ENCODE measurements around the gene TBC1D20. TPM values are rescaled to one million over a fixed set of nuclear protein-coding genes. Genes with fewer than 3 reads are reported as not detected.

Gene TBC1D20
- total and polyA plus RNA-seq, 4 donors: 15.7 to 42.4 (median 27.2) TPM

GRCh38 chr20:419556-420165, 42.7 kb downstream of the TBC1D20 start:
- no peak for ATAC-seq (ENCODE audit: insufficient read depth, low FRiP score)
- TF ChIP-seq CTCF (IDR thresholded peaks at IDR 0.05; ENCODE audit: control extremely low read depth, extremely low read depth): no peak
- WGBS, 2 donors: 95 to 96% methylated on average over 27 to 32 of the region's 32 CpGs
- Histone ChIP-seq H3K9ac (ENCODE audit: insufficient read depth in 1 of 2, low read length in 2 of 2) (no peak overlapping the region), H3K4me3 (no peak overlapping the region), H3K4me1 (ENCODE audit: control insufficient read depth in 5 of 5, insufficient read depth in 5 of 5, low read length in 5 of 5) (no peaks in the 10 kb centered on the region), H3K36me3 (ENCODE audit: control insufficient read depth in 4 of 4, insufficient read depth in 4 of 4, low read length in 4 of 4) (peaks cover 6 to 64% (median 29%) of the 10 kb centered on the region in 4 donors), H3K27ac (ENCODE audit: low read depth in 1 of 2, low read length in 1 of 2) (no peak overlapping the region), H3K9me3 (ENCODE audit: control insufficient read depth in 4 of 4, insufficient read depth in 3 of 4, low read length in 3 of 4) (no peaks in the 10 kb centered on the region), H3K27me3 (ENCODE audit: control insufficient read depth in 3 of 3, insufficient read depth in 3 of 3, low read length in 2 of 3) (no peaks in the 10 kb centered on the region)
- no peak for DNase-seq

GRCh38 chr20:418858-419365, 43.4 kb downstream of the TBC1D20 start:
- no peaks in the 10 kb centered on the region for H3K27me3 ChIP-seq (ENCODE audit: control insufficient read depth in 3 of 3, insufficient read depth in 3 of 3, low read length in 2 of 3)
- 93 to 95% methylated on average over 8 of the region's 8 CpGs for WGBS, 2 donors
- H3K4me1 ChIP-seq (ENCODE audit: control insufficient read depth in 5 of 5, insufficient read depth in 5 of 5, low read length in 5 of 5): peaks cover 0 to 4% (median 0%) of the 10 kb centered on the region in 5 donors
- DNase-seq: no peak
- no peak for ATAC-seq (ENCODE audit: insufficient read depth, low FRiP score)
- peaks cover 6 to 57% (median 28%) of the 10 kb centered on the region in 4 donors for H3K36me3 ChIP-seq (ENCODE audit: control insufficient read depth in 4 of 4, insufficient read depth in 4 of 4, low read length in 4 of 4)
- H3K27ac ChIP-seq (ENCODE audit: low read depth in 1 of 2, low read length in 1 of 2): no peak overlapping the region
- no peak for TF ChIP-seq CTCF (IDR thresholded peaks at IDR 0.05; ENCODE audit: control extremely low read depth, extremely low read depth)
- no peak overlapping the region for H3K9ac ChIP-seq (ENCODE audit: insufficient read depth in 1 of 2, low read length in 2 of 2)
- no peak overlapping the region for H3K4me3 ChIP-seq
- no peaks in the 10 kb centered on the region for H3K9me3 ChIP-seq (ENCODE audit: control insufficient read depth in 4 of 4, insufficient read depth in 3 of 4, low read length in 3 of 4)

DNA sequence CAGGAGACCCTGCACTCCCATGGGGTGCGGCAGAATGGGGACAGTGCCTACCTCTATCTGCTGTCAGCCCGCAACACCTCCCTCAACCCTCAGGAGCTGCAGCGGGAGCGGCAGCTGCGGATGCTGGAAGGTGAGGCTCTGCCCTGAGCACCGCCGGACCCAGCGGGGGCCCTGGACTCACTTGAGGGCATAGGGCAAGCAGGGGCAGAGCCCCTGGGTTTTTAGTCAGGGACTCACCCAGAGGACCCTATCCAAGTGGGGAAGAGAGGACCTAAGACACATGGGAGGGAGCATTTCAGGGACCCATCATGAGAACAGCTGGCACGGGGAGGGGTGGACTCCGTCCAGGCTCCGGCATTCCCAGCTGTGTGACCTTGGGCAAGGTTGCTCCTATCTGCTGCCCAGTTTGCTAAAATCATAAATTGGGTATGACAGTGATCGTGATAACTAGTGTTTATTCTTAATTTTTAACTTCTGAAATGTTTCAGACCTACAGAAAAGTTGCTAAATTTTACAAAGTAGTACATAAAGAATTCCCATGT, 44.5 kb downstream of the TBC1D20 start:
- Histone ChIP-seq H3K9ac (ENCODE audit: insufficient read depth in 1 of 2, low read length in 2 of 2) (no peak overlapping the region), H3K4me3 (no peak overlapping the region), H3K27ac (ENCODE audit: low read depth in 1 of 2, low read length in 1 of 2) (no peak overlapping the region), H3K4me1 (ENCODE audit: control insufficient read depth in 5 of 5, insufficient read depth in 5 of 5, low read length in 5 of 5) (peaks cover 0 to 5% (median 0%) of the 10 kb centered on the region in 5 donors), H3K27me3 (ENCODE audit: control insufficient read depth in 3 of 3, insufficient read depth in 3 of 3, low read length in 2 of 3) (no peaks in the 10 kb centered on the region), H3K36me3 (ENCODE audit: control insufficient read depth in 4 of 4, insufficient read depth in 4 of 4, low read length in 4 of 4) (peaks cover 6 to 52% (median 27%) of the 10 kb centered on the region in 4 donors), H3K9me3 (ENCODE audit: control insufficient read depth in 4 of 4, insufficient read depth in 3 of 4, low read length in 3 of 4) (no peaks in the 10 kb centered on the region)
- 93 to 95% methylated on average over 12 of the region's 12 CpGs for WGBS, 2 donors
- no peak for TF ChIP-seq CTCF (IDR thresholded peaks at IDR 0.05; ENCODE audit: control extremely low read depth, extremely low read depth)
- ATAC-seq (ENCODE audit: insufficient read depth, low FRiP score) (no peak), DNase-seq (no peak)

Data from lung (tissue), 12 donors.